PC-9 (cell line): ENCODE measurements around the gene WDR88. TPM values are rescaled to one million over a fixed set of nuclear protein-coding genes. Genes with fewer than 3 reads are reported as not detected.
A peak's percentile ranks its signal among the peaks of the same experiment; 100 is the strongest.

Experiments used
- Bru-seq: library from RNA; stranded (reverse); fragments of 400-500 nt; gene quantifications from one replicate; lab custom pipeline; 2021; lab: Mats Ljungman, UMichigan
- BruChase-seq, 2 experiments: library from RNA; stranded (reverse); fragments of 400-500 nt; gene quantifications; one replicate each; lab custom pipeline; 2021; lab: Mats Ljungman, UMichigan
- BruUV-seq: library from RNA; stranded (reverse); fragments of 400-500 nt; replicated peaks from 2 replicates; lab custom pipeline; 2021; lab: Mats Ljungman, UMichigan
- CTCF ChIA-PET: fragments of 300-600 bp; sonication (Branson Sonifier 250); formaldehyde crosslinking; loops from one replicate; lab custom pipeline; 2022; ENCODE audit warnings: antibody characterized with exemption; lab: Charles Lee
- POLR2A ChIA-PET: fragments of 300-600 bp; sonication (Branson Sonifier 250); formaldehyde crosslinking; loops from one replicate; lab custom pipeline; 2022; ENCODE audit warnings: antibody characterized with exemption; ENCODE audit not compliant: unreplicated experiment; lab: Charles Lee
- DNase-seq, 2 experiments: peaks; one replicate each; pipeline versions ENCODE4 v3.0.0 to v3.0.0-alpha.2; 2015 to 2022; ENCODE audit warnings: mixed read lengths in 1 of 2
- H2AFZ ChIP-seq: fragments of 200-600 bp; sonication (generic); 2 replicates; pipeline ENCODE4 v1.8.1; 2017; ENCODE audit warnings: antibody characterized with exemption
- H3F3A ChIP-seq: fragments of 200-600 bp; sonication (generic); 2 replicates; pipeline ENCODE4 v1.8.1; 2017; ENCODE audit warnings: antibody characterized with exemption, mild to moderate bottlenecking, low read depth; ENCODE audit not compliant: insufficient read depth
- H3K27ac ChIP-seq: fragments of 200-600 bp; sonication (generic); 2 replicates; pipeline ENCODE4 v1.6.1; 2016; ENCODE audit warnings: mixed run types
- H3K27me3 ChIP-seq: fragments of 200-600 bp; sonication (generic); 2 replicates; pipeline ENCODE4 v1.6.1; 2016; ENCODE audit warnings: low read depth, mixed run types; ENCODE audit not compliant: insufficient read depth
- H3K36me3 ChIP-seq: fragments of 200-600 bp; sonication (generic); 2 replicates; pipeline ENCODE4 v1.6.1; 2016; ENCODE audit warnings: low read depth, mixed run types
- H3K4me1 ChIP-seq: fragments of 200-600 bp; sonication (generic); replicated peaks from 2 replicates; pipeline ENCODE4 v1.6.1; 2016; ENCODE audit warnings: mixed run types; ENCODE audit not compliant: insufficient read depth
- H3K4me2 ChIP-seq: fragments of 200-600 bp; sonication (generic); 2 replicates; pipeline ENCODE4 v1.6.1; 2017; ENCODE audit warnings: mixed run types
- H3K4me3 ChIP-seq: fragments of 200-600 bp; sonication (generic); 2 replicates; pipeline ENCODE4 v1.6.1; 2016; ENCODE audit warnings: mixed run types
- H3K79me2 ChIP-seq: fragments of 200-600 bp; sonication (generic); 2 replicates; pipeline ENCODE4 v1.6.1; 2017; ENCODE audit warnings: low read depth, mixed run types
- H3K9me2 ChIP-seq: fragments of 200-600 bp; sonication (generic); 2 replicates; pipeline ENCODE4 v1.8.1; 2017; ENCODE audit warnings: mild to moderate bottlenecking; ENCODE audit not compliant: insufficient read depth
- H3K9me3 ChIP-seq: fragments of 200-600 bp; sonication (generic); 2 replicates; pipeline ENCODE4 v1.8.1; 2016; ENCODE audit warnings: low read depth; ENCODE audit not compliant: insufficient read depth
- H4K20me1 ChIP-seq: fragments of 200-600 bp; sonication (generic); 2 replicates; pipeline ENCODE4 v1.8.1; 2017; ENCODE audit not compliant: insufficient read depth
- EZH2 ChIP-seq: fragments of 200-600 bp; sonication (generic); IDR thresholded peaks from 2 replicates; pipeline ENCODE4 v1.8.0; 2017; ENCODE audit warnings: antibody characterized with exemption, low read depth
- intact Hi-C: fragments of 100-400 bp; cut with micrococcal nuclease; formaldehyde crosslinking; loops from one replicate; pipeline ENCODE4 v1.10.0; 2022; ENCODE audit not compliant: unreplicated experiment
- long read RNA-seq: library from polyadenylated mRNA; stranded (forward); transcript quantifications from one replicate; pipeline ENCODE4 v2.0.0, GENCODE V29; 2022
- total RNA-seq: library from RNA; stranded (reverse); gene quantifications from 2 replicates; pipeline ENCODE4 v1.2.3, GENCODE V29; 2021
- TF ChIP-seq, protein P1 (sequence below): fragments of 200-600 bp; sonication (generic); conservative IDR thresholded peaks from 2 replicates; pipeline ENCODE4 v1.6.1; 2017; ENCODE audit warnings: mixed run types, antibody characterized with exemption, mild to moderate bottlenecking, moderate library complexity

Gene WDR88
- total RNA-seq = 0.59 TPM in 1 of 2 replicates, not detected in the other
- percentile 13 among the genes with signal in this experiment for Bru-seq, nascent RNA
- BruChase-seq, experiment 1, labeled RNA remaining after a 2-hour chase = percentile 11 among the genes with signal in this experiment
- percentile 7 among the genes with signal in this experiment for BruChase-seq, experiment 2, labeled RNA remaining after a 6-hour chase
- long read RNA-seq, partial matches to known transcripts = 0 of 10 reads
- long read RNA-seq, other reads (novel, unspliced or antisense) = 10 of 10 reads

- intact Hi-C loops = no loop called here
- Histone ChIP-seq H3K79me2 (no peaks in the 10 kb centered on the region), H3K4me1 (no peaks in the 10 kb centered on the region), H3K4me2 (no peak within 1 kb of the TSS), H3K4me3 (no peak within 1 kb of the TSS), H3K36me3 (no peaks in the 10 kb centered on the region), H4K20me1 (no peaks in the 10 kb centered on the region), H3K9me2 (no peaks in the 10 kb centered on the region), H3F3A (0 out of 2 replicates have a peak, but pooled peaks cover 3% of the 10 kb centered on the region), H2AFZ (no peak within 1 kb of the TSS), H3K27me3 (no peaks in the 10 kb centered on the region), H3K9me3 (no peaks in the 10 kb centered on the region), H3K27ac (no peak within 1 kb of the TSS)
- ChIA-PET POLR2A (no interaction called here), CTCF (no interaction called here)
- TF ChIP-seq EZH2 = no peak
- no peak for DNase-seq
- BruUV-seq = no TSS peak
These were observed at the start of gene WDR88 for GRCh38 chr19:33132021-33132420. Gene WDR88, plus strand, starts transcription at chr19:33132114. Its CDS starts 56 bp downstream, at chr19:33132170.

GRCh38 chr19:33085570-33086128 is 46.3 kb upstream of the WDR88 start:
- Histone ChIP-seq H3K4me2 (no peak overlapping the region), H3K27me3 (no peaks in the 10 kb centered on the region), H2AFZ (no peak overlapping the region), H3K27ac (no peak overlapping the region), H3K9me2 (no peaks in the 10 kb centered on the region), H3K9me3 (no peaks in the 10 kb centered on the region), H4K20me1 (no peaks in the 10 kb centered on the region), H3K4me1 (peaks cover 11% of the 10 kb centered on the region), H3K79me2 (peaks cover 19% of the 10 kb centered on the region), H3K36me3 (no peaks in the 10 kb centered on the region; the same call in 1 of the 2 replicates), H3K4me3 (no peak overlapping the region), H3F3A (no peaks in the 10 kb centered on the region)
- ChIA-PET CTCF (no interaction called here), POLR2A (interaction anchor here (0.7 kb wide), 1 partner anchor 21 kb away, joined by 3 read pairs; no protein-coding TSS in a partner anchor)
- TF ChIP-seq, protein P1, sequence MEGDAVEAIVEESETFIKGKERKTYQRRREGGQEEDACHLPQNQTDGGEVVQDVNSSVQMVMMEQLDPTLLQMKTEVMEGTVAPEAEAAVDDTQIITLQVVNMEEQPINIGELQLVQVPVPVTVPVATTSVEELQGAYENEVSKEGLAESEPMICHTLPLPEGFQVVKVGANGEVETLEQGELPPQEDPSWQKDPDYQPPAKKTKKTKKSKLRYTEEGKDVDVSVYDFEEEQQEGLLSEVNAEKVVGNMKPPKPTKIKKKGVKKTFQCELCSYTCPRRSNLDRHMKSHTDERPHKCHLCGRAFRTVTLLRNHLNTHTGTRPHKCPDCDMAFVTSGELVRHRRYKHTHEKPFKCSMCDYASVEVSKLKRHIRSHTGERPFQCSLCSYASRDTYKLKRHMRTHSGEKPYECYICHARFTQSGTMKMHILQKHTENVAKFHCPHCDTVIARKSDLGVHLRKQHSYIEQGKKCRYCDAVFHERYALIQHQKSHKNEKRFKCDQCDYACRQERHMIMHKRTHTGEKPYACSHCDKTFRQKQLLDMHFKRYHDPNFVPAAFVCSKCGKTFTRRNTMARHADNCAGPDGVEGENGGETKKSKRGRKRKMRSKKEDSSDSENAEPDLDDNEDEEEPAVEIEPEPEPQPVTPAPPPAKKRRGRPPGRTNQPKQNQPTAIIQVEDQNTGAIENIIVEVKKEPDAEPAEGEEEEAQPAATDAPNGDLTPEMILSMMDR = no peak
- no peak for TF ChIP-seq EZH2
- no peak for DNase-seq
- no TSS peak for BruUV-seq
- intact Hi-C loops = no loop called here

DNA sequence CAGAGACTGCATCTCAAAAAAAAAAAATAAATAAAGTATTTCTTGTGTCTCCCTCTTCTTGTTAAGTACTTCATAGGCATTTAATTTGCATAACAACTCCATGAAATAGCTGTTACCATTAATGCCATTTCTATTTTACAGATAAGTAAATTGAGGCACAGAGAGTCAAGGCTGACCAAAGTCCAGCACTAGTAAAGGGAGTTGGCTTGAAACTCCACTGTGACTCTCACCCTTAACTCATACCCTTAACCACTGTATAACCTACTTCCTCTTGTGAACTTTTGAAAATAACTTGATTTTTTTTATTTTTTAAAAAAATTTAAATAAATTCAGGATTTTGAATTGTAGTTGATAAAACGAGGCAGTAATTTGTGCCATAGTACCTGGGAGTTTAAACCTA is 45.0 kb upstream of the WDR88 start:
- H3F3A ChIP-seq = no peaks in the 10 kb centered on the region
- no peak for TF ChIP-seq EZH2
- TF ChIP-seq, protein P1 = no peak
- no peaks in the 10 kb centered on the region for H3K9me3 ChIP-seq
- no peak overlapping the region for H3K4me2 ChIP-seq
- H3K27me3 ChIP-seq = no peaks in the 10 kb centered on the region
- BruUV-seq = no TSS peak
- ChIA-PET POLR2A (no interaction called here), CTCF (no interaction called here)
- H3K4me3 ChIP-seq = no peak overlapping the region
- no peaks in the 10 kb centered on the region; the same call in 1 of the 2 replicates for H3K36me3 ChIP-seq
- no peaks in the 10 kb centered on the region for H3K9me2 ChIP-seq
- no peak overlapping the region for H2AFZ ChIP-seq
- H3K4me1 ChIP-seq = peaks cover 7% of the 10 kb centered on the region
- no peak for DNase-seq
- no peaks in the 10 kb centered on the region for H4K20me1 ChIP-seq
- peaks cover 10% of the 10 kb centered on the region for H3K79me2 ChIP-seq
- H3K27ac ChIP-seq = no peak overlapping the region
- intact Hi-C loops = no loop called here
